ENCODE results near the gene DHRSX.

The DHRSX gene

GRCh38 chrX:2332252-2332651 is 168.5 kb downstream of the DHRSX start:
- H3K27ac ChIP-seq, result no peak overlapping the region
- no peaks in the 10 kb centered on the region for H3K36me3 ChIP-seq (ENCODE audit: insufficient read depth, low read length)
- H3K4me3 ChIP-seq, result no peak overlapping the region
- no peak for DNase-seq (ENCODE audit: low read depth, low spot score)
- TF ChIP-seq POLR2AphosphoS5 (IDR thresholded peaks at IDR 0.05; ENCODE audit: borderline replicate concordance, low read depth, low read length) (no peak), EZH2 (IDR thresholded peaks at IDR 0.05) (no peak), FOXP2 (optimal IDR thresholded peaks at IDR 0.05; ENCODE audit: control extremely low read depth, extremely low read length, insufficient read depth) (no peak)
- H3K9me3 ChIP-seq (ENCODE audit: low read depth, low read length), result no peaks in the 10 kb centered on the region
- H3K9ac ChIP-seq (ENCODE audit: insufficient read length), result no peak overlapping the region

DNA sequence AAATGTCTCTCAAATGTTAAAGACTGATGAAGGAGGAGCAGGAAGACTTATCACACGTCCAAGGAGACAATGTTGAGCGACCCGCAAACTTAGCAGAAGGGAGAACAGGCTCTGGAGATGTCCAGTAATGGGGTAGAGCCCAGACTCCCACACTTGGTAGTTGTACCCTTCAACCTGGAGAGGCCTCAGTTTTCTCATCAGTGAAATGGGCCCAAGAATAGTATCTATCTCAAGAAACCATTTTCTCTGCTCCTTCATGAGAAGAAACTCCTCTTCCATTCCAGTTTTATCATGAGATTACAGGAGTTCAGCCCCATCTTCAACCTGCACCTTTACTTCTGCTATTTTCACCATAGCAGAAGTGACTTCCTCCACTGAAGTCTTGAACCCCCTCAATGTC is 169.9 kb downstream of the DHRSX start:
- no peak overlapping the region for H3K27ac ChIP-seq
- DNase-seq (ENCODE audit: low read depth, low spot score), result no peak
- no peak overlapping the region for H3K4me3 ChIP-seq
- H3K36me3 ChIP-seq (ENCODE audit: insufficient read depth, low read length), result no peaks in the 10 kb centered on the region
- TF ChIP-seq FOXP2 (optimal IDR thresholded peaks at IDR 0.05; ENCODE audit: control extremely low read depth, extremely low read length, insufficient read depth) (no peak), EZH2 (IDR thresholded peaks at IDR 0.05) (no peak), POLR2AphosphoS5 (IDR thresholded peaks at IDR 0.05; ENCODE audit: borderline replicate concordance, low read depth, low read length) (no peak)
- H3K9me3 ChIP-seq (ENCODE audit: low read depth, low read length), result no peaks in the 10 kb centered on the region
- H3K9ac ChIP-seq (ENCODE audit: insufficient read length), result no peak overlapping the region

DNA sequence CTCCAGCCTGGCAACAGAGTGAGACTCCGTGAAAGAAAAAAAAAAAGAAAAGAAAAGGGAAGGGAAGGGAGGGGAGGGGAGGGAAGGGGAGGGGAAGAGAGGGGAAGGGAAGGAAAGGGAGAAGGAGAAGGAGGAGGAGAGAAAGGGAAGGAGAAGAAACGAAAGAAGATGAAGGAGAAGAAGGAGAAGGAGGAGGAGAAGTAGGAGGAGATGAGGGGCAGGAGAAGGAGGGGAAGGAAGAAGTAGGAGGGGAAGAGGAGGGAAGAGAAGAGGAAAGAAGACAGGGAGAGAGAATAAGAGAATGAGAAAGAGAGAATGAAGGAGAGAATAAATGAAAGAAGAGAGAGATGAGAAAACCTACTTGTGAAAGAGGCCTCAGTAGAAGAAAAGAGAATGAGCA is 170.3 kb downstream of the DHRSX start:
- no peak overlapping the region for H3K4me3 ChIP-seq
- no peak overlapping the region for H3K9ac ChIP-seq (ENCODE audit: insufficient read length)
- no peak for TF ChIP-seq POLR2AphosphoS5 (IDR thresholded peaks at IDR 0.05; ENCODE audit: borderline replicate concordance, low read depth, low read length)
- no peak for TF ChIP-seq FOXP2 (optimal IDR thresholded peaks at IDR 0.05; ENCODE audit: control extremely low read depth, extremely low read length, insufficient read depth)
- no peak for TF ChIP-seq EZH2 (IDR thresholded peaks at IDR 0.05)
- no peak overlapping the region for H3K27ac ChIP-seq
- no peaks in the 10 kb centered on the region for H3K9me3 ChIP-seq (ENCODE audit: low read depth, low read length)
- H3K36me3 ChIP-seq (ENCODE audit: insufficient read depth, low read length), result no peaks in the 10 kb centered on the region
- DNase-seq (ENCODE audit: low read depth, low spot score), result no peak

GRCh38 chrX:2327423-2327822 is 173.4 kb downstream of the DHRSX start:
- H3K36me3 ChIP-seq (ENCODE audit: insufficient read depth, low read length), result no peaks in the 10 kb centered on the region
- TF ChIP-seq POLR2AphosphoS5 (IDR thresholded peaks at IDR 0.05; ENCODE audit: borderline replicate concordance, low read depth, low read length) (no peak), FOXP2 (optimal IDR thresholded peaks at IDR 0.05; ENCODE audit: control extremely low read depth, extremely low read length, insufficient read depth) (no peak), EZH2 (IDR thresholded peaks at IDR 0.05) (no peak)
- no peak overlapping the region for H3K27ac ChIP-seq
- no peak overlapping the region for H3K9ac ChIP-seq (ENCODE audit: insufficient read length)
- H3K9me3 ChIP-seq (ENCODE audit: low read depth, low read length), result no peaks in the 10 kb centered on the region
- no peak overlapping the region for H3K4me3 ChIP-seq
- DNase-seq (ENCODE audit: low read depth, low spot score), result no peak

DNA sequence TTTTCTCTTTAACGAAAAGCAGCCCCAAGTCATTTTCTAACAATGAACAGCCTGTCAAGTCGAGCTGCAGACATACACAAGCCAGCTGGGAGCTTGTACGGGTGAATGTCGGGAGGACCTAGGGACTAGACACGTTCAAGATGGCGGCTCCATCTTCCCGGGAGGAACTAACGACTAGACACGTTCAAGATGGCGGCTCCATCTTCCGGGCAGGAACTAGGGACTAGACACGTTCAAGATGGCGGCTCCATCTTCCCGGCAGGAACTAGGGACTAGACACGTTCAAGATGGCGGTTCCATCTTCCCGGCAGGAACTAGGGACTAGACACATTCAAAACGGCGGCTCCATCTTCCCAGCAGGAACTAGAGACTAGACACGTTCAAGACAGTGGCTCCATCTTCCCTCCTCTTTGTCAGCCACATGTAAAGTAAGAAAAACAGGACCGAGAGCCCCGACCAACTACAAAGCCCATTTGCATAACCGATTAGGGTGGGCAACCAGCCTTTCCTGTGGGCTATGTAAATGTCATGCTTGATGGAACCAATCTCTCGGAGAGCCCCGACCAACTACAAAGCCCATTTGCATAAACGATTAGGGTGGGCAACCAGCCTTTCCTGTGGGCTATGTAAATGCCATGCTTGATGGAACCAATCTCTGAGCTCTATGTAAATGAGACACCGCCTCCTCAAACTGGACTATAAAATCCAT is 175.5 kb downstream of the DHRSX start:
- H3K4me3 ChIP-seq, result no peak overlapping the region
- no peak for DNase-seq (ENCODE audit: low read depth, low spot score)

GRCh38 chrX:2324151-2324550 is 176.6 kb downstream of the DHRSX start:
- H3K9me3 ChIP-seq (ENCODE audit: low read depth, low read length), result no peaks in the 10 kb centered on the region
- no peak for DNase-seq (ENCODE audit: low read depth, low spot score)
- H3K9ac ChIP-seq (ENCODE audit: insufficient read length), result no peak overlapping the region
- no peaks in the 10 kb centered on the region for H3K36me3 ChIP-seq (ENCODE audit: insufficient read depth, low read length)
- no peak for TF ChIP-seq FOXP2 (optimal IDR thresholded peaks at IDR 0.05; ENCODE audit: control extremely low read depth, extremely low read length, insufficient read depth)
- TF ChIP-seq EZH2 (IDR thresholded peaks at IDR 0.05), result no peak
- no peak for TF ChIP-seq POLR2AphosphoS5 (IDR thresholded peaks at IDR 0.05; ENCODE audit: borderline replicate concordance, low read depth, low read length)
- H3K4me3 ChIP-seq, result no peak overlapping the region
- H3K27ac ChIP-seq, result no peak overlapping the region

More for the DNA sequence above, 175.5 kb downstream of the DHRSX start:
- no peak overlapping the region for H3K27ac ChIP-seq
- H3K9me3 ChIP-seq (ENCODE audit: low read depth, low read length), result no peaks in the 10 kb centered on the region
- no peak overlapping the region for H3K9ac ChIP-seq (ENCODE audit: insufficient read length)
- TF ChIP-seq EZH2 (IDR thresholded peaks at IDR 0.05), result no peak
- TF ChIP-seq POLR2AphosphoS5 (IDR thresholded peaks at IDR 0.05; ENCODE audit: borderline replicate concordance, low read depth, low read length), result no peak
- TF ChIP-seq FOXP2 (optimal IDR thresholded peaks at IDR 0.05; ENCODE audit: control extremely low read depth, extremely low read length, insufficient read depth), result no peak
- no peaks in the 10 kb centered on the region for H3K36me3 ChIP-seq (ENCODE audit: insufficient read depth, low read length)

GRCh38 chrX:2321411-2321810 is 179.4 kb downstream of the DHRSX start:
- Histone ChIP-seq H3K9ac (ENCODE audit: insufficient read length) (no peak overlapping the region), H3K27ac (no peak overlapping the region), H3K4me3 (no peak overlapping the region), H3K36me3 (ENCODE audit: insufficient read depth, low read length) (no peaks in the 10 kb centered on the region), H3K9me3 (ENCODE audit: low read depth, low read length) (no peaks in the 10 kb centered on the region)
- no peak for DNase-seq (ENCODE audit: low read depth, low spot score)
- no peak for TF ChIP-seq POLR2AphosphoS5 (IDR thresholded peaks at IDR 0.05; ENCODE audit: borderline replicate concordance, low read depth, low read length)
- no peak for TF ChIP-seq FOXP2 (optimal IDR thresholded peaks at IDR 0.05; ENCODE audit: control extremely low read depth, extremely low read length, insufficient read depth)

DNA sequence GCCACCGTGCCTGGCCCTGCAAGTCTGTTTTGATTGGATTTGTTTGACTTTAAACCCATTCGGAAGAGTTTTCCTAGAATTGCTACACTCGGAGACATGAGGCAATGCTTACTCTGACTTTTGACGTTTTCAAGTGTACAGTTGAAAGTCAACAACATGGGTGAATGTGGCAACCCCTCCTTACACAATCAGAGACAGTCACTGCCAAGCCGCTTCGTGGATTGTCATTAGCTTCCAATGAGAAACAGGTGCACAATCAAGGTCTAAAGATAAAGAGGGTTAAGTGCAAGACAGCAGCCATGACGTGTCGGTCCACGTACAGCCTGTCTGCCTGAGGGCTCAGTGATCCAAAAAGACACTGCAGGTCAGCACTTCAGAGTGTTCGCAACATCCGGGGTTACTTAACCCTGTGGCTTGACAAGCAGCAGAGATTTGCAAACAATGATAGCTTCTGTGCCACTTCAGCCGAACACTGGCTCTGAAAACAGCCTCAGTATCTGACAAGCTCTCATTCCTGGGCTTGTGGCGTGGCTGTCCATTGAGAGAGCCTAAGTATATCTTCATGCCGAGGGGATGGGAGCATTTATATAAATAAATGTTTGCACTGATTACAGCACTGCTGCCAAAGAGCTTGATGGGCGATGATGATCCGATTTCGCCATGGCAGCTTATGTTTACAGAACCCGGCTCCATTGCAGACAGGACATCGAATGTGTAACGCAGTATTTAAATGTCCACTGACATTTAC is 180.0 kb downstream of the DHRSX start:
- Histone ChIP-seq H3K27ac (no peak overlapping the region), H3K9ac (ENCODE audit: insufficient read length) (no peak overlapping the region), H3K4me3 (no peak overlapping the region), H3K9me3 (ENCODE audit: low read depth, low read length) (no peaks in the 10 kb centered on the region), H3K36me3 (ENCODE audit: insufficient read depth, low read length) (no peaks in the 10 kb centered on the region)
- no peak for DNase-seq (ENCODE audit: low read depth, low spot score)
- TF ChIP-seq EZH2 (IDR thresholded peaks at IDR 0.05) (no peak), FOXP2 (optimal IDR thresholded peaks at IDR 0.05; ENCODE audit: control extremely low read depth, extremely low read length, insufficient read depth) (no peak), POLR2AphosphoS5 (IDR thresholded peaks at IDR 0.05; ENCODE audit: borderline replicate concordance, low read depth, low read length) (no peak)

Measured in SK-N-MC (cell line).